H1 (cell line): ENCODE results near the gene ID1.

Experiments used
- CHD2 ChIP-seq: IDR thresholded peaks from 2 replicates; pipeline ENCODE4 v1.6.1; 2012; ENCODE audit warnings: low read length, improper control_type of control experiment
- EP300 ChIP-seq, 2 experiments: IDR thresholded peaks; 1 replicate in 1 of 2; 2 replicates in 1 of 2; pipeline ENCODE4 v1.6.1; 2011 to 2012; ENCODE audit warnings: low read depth in 2 of 2, low read length in 2 of 2, mild to moderate bottlenecking in 2 of 2, borderline replicate concordance in 1 of 2, inconsistent platforms in 1 of 2, moderate library complexity in 1 of 2
- FOSL1 ChIP-seq: IDR thresholded peaks from 2 replicates; pipeline ENCODE4 v1.6.1; 2011; ENCODE audit warnings: mild to moderate bottlenecking, low read depth, low read length, moderate library complexity; ENCODE audit not compliant: insufficient read depth
- HDAC6 ChIP-seq: IDR thresholded peaks from one replicate; pipeline ENCODE4 v1.7.1; 2012; ENCODE audit warnings: low read depth, mild to moderate bottlenecking, inconsistent platforms, low read length, moderate library complexity
- KDM1A ChIP-seq: fragments of 200-600, 300-600 bp; sonication (generic); IDR thresholded peaks from 2 replicates; pipeline ENCODE4 v1.7.1; 2016; ENCODE audit warnings: mild to moderate bottlenecking, low read length, borderline replicate concordance
- PHF8 ChIP-seq: fragments of 200-600 bp; sonication (generic); conservative IDR thresholded peaks from 2 replicates; pipeline ENCODE4 v1.7.1; 2012; ENCODE audit warnings: low read depth, mild to moderate bottlenecking, inconsistent platforms, low read length, moderate library complexity
- POLR2A ChIP-seq, 2 experiments: IDR thresholded peaks; 1 replicate in 1 of 2; 2 replicates in 1 of 2; pipeline ENCODE4 v1.6.1; 2011; ENCODE audit warnings: low read depth in 2 of 2, low read length in 2 of 2, mild to moderate bottlenecking in 2 of 2; ENCODE audit errors: control extremely low read depth in 1 of 2
- POLR2AphosphoS5 ChIP-seq: IDR thresholded peaks from 2 replicates; pipeline ENCODE4 v1.6.1; 2011; ENCODE audit warnings: low read depth, low read length
- RFX5 ChIP-seq: IDR thresholded peaks from 2 replicates; pipeline ENCODE4 v1.6.1; 2011; ENCODE audit warnings: low read depth, low read length, improper control_type of control experiment, borderline replicate concordance
- TF ChIP-seq, protein P1 (sequence below), 3 experiments: IDR thresholded peaks; 1 replicate in 2 of 3; 2 replicates in 1 of 3; pipeline versions ENCODE4 v1.5.1 to v1.6.1; 2011; ENCODE audit warnings: low read length in 3 of 3, mild to moderate bottlenecking in 3 of 3, inconsistent platforms in 2 of 3, low read depth in 1 of 3, moderate library complexity in 1 of 3; ENCODE audit not compliant: insufficient read depth in 1 of 3; ENCODE audit errors: control extremely low read depth in 1 of 3
- TF ChIP-seq, protein P2 (sequence below): IDR thresholded peaks from 2 replicates; pipeline ENCODE4 v1.6.1; 2012; ENCODE audit warnings: inconsistent platforms

DNA sequence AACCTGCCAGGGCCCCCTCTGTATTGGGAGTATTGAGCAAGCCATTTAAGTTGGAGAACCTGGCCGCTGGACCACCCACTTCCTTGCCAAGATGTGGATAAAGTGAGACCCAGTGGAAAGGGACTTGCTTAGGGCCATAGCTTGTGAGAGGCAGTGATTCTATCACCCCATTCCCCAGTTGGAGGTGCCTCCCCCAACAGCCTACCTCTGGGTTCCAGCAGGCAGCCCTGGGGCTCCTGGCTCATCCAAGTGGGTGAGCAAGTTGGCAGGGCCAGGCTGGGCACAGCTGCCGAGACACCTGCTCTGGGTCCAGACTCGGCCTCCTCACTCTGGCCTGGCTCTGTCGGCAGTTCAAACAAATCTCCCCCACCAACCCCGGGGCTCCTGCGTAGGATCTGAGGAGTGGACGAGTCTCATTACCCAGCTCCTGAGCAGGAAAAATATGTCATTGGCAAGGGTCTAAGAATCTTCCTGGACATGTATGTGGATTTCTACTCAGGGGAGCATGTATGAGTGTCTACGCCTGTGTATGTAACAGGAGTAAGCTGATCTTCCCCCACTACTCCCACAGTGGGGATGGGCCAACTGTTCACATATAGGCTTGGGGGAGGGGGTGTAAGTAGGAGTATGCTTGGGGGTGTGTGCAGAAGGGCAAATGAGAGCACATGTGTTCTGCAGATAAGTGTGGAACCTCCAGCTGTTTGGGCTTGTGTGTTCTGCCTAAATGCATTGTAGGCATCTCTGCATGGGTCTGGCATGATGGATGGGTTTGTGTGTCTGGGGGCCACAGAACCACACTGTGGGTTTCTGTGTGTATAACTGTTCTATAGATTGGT is 1.9 kb downstream of the ID1 start:
- TF ChIP-seq, protein P1, sequence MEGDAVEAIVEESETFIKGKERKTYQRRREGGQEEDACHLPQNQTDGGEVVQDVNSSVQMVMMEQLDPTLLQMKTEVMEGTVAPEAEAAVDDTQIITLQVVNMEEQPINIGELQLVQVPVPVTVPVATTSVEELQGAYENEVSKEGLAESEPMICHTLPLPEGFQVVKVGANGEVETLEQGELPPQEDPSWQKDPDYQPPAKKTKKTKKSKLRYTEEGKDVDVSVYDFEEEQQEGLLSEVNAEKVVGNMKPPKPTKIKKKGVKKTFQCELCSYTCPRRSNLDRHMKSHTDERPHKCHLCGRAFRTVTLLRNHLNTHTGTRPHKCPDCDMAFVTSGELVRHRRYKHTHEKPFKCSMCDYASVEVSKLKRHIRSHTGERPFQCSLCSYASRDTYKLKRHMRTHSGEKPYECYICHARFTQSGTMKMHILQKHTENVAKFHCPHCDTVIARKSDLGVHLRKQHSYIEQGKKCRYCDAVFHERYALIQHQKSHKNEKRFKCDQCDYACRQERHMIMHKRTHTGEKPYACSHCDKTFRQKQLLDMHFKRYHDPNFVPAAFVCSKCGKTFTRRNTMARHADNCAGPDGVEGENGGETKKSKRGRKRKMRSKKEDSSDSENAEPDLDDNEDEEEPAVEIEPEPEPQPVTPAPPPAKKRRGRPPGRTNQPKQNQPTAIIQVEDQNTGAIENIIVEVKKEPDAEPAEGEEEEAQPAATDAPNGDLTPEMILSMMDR (IDR thresholded peaks at IDR 0.05; ENCODE audit: control extremely low read depth in 1 of 3, insufficient read depth in 1 of 3, low read depth in 1 of 3, low read length in 3 of 3) = no peak
- TF ChIP-seq EP300 (IDR thresholded peaks at IDR 0.05; ENCODE audit: borderline replicate concordance in 1 of 2, low read depth in 2 of 2, low read length in 2 of 2) = no peak
- TF ChIP-seq FOSL1 = no peak
- TF ChIP-seq KDM1A = no peak
- TF ChIP-seq, protein P2, sequence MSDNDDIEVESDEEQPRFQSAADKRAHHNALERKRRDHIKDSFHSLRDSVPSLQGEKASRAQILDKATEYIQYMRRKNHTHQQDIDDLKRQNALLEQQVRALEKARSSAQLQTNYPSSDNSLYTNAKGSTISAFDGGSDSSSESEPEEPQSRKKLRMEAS = peak; percentile 30; the same call in 1 of the 2 replicates
- TF ChIP-seq POLR2A (IDR thresholded peaks at IDR 0.05; ENCODE audit: control extremely low read depth in 1 of 2, low read depth in 2 of 2, low read length in 2 of 2) = peak in 1 of 2 experiments; percentile 73; a peak in 2 of 3 replicates
- TF ChIP-seq RFX5 = no peak
- no peak for TF ChIP-seq PHF8
- no peak for TF ChIP-seq HDAC6
- peak; percentile 82 for TF ChIP-seq POLR2AphosphoS5
- TF ChIP-seq CHD2 = peak; percentile 42; the same call in 1 of the 2 replicates
